ENCODE measurements around the gene EVA1A. TPM values are rescaled to one million over a fixed set of nuclear protein-coding genes. Genes with fewer than 3 reads are reported as not detected.

EVA1A gene
- total RNA-seq, 1 donor from 2014 or later, result not detected

GRCh38 chr2:75519843-75520242 lies 40.9 kb downstream of the EVA1A start:
- Mint-ChIP-seq H3K9me3 (ENCODE audit: unreplicated experiment) (peaks cover 2% of the 10 kb centered on the region), H3K4me1 (ENCODE audit: low read depth, unreplicated experiment) (no peaks in the 10 kb centered on the region), H3K4me3 (ENCODE audit: unreplicated experiment) (no peak overlapping the region), H3K27me3 (ENCODE audit: unreplicated experiment) (peaks cover 2% of the 10 kb centered on the region), H3K36me3 (ENCODE audit: unreplicated experiment) (no peaks in the 10 kb centered on the region), H3K27ac (ENCODE audit: unreplicated experiment) (no peak overlapping the region)
- TF ChIP-seq, protein P1, sequence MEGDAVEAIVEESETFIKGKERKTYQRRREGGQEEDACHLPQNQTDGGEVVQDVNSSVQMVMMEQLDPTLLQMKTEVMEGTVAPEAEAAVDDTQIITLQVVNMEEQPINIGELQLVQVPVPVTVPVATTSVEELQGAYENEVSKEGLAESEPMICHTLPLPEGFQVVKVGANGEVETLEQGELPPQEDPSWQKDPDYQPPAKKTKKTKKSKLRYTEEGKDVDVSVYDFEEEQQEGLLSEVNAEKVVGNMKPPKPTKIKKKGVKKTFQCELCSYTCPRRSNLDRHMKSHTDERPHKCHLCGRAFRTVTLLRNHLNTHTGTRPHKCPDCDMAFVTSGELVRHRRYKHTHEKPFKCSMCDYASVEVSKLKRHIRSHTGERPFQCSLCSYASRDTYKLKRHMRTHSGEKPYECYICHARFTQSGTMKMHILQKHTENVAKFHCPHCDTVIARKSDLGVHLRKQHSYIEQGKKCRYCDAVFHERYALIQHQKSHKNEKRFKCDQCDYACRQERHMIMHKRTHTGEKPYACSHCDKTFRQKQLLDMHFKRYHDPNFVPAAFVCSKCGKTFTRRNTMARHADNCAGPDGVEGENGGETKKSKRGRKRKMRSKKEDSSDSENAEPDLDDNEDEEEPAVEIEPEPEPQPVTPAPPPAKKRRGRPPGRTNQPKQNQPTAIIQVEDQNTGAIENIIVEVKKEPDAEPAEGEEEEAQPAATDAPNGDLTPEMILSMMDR (IDR thresholded peaks at IDR 0.05; ENCODE audit: partially characterized antibody, unreplicated experiment), result no peak
- no peak for DNase-seq

- Mint-ChIP-seq H3K4me1 (ENCODE audit: low read depth, unreplicated experiment) (no peaks in the 10 kb centered on the region), H3K27me3 (ENCODE audit: unreplicated experiment) (peaks cover 2% of the 10 kb centered on the region), H3K27ac (ENCODE audit: unreplicated experiment) (no peak overlapping the region), H3K36me3 (ENCODE audit: unreplicated experiment) (no peaks in the 10 kb centered on the region), H3K9me3 (ENCODE audit: unreplicated experiment) (peaks cover 2% of the 10 kb centered on the region), H3K4me3 (ENCODE audit: unreplicated experiment) (no peak overlapping the region)
- TF ChIP-seq, protein P1 (IDR thresholded peaks at IDR 0.05; ENCODE audit: partially characterized antibody, unreplicated experiment), result no peak
- DNase-seq, result no peak
Measured at GRCh38 chr2:75518638-75519465, 41.9 kb downstream of the EVA1A start.

- Mint-ChIP-seq H3K4me3 (ENCODE audit: unreplicated experiment) (no peak overlapping the region), H3K27me3 (ENCODE audit: unreplicated experiment) (no peaks in the 10 kb centered on the region), H3K9me3 (ENCODE audit: unreplicated experiment) (peaks cover 2% of the 10 kb centered on the region), H3K27ac (ENCODE audit: unreplicated experiment) (no peak overlapping the region), H3K4me1 (ENCODE audit: low read depth, unreplicated experiment) (no peaks in the 10 kb centered on the region), H3K36me3 (ENCODE audit: unreplicated experiment) (no peaks in the 10 kb centered on the region)
- no peak for DNase-seq
- TF ChIP-seq, protein P1 (IDR thresholded peaks at IDR 0.05; ENCODE audit: partially characterized antibody, unreplicated experiment), result no peak
Measured at GRCh38 chr2:75517547-75518230, 43.0 kb downstream of the EVA1A start.

DNA sequence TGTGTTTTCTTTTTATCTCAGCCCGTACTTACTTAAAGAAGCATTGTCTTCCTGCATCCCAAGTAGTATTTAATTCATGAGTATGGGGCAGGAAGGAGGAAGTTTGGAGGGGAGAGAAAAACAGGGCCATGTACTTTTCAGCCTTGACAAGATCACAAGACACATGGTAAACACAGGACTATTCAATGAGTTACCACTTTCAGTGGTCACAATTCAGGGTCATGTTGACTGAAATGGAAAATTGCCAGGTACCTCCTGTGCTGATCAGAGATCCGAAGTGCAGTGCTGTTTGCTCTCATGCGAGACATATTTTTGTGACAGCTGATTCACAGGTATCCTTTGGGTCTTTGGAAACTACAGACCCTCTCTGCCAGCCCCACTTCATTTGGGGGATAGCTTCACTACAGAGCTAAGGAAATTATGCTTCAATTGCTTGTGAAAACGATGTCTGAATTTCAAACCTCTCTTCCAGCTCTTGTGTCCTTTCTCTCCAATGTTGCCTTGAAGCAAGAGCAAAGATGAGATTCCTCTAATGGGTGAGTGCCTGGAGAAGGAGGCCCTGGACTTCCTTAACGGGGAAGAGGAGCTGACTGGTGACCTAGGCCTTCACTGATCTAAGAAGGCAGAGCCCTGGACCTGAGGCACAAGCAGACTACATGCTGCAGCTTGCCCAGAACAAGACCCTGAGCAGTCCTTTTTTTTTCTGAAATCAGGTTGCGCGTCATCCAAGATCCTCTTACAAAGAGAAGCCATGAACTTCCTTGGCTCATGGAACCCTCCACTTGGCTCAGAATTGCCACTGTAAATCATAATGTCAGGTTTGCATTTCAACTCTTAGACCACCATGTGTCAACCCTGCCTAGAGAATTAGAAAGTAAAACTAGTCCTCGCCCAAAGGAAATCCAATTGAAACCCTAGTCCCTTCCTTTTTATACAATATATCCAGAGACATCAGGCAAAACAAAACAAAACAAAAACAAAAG lies 44.1 kb downstream of the EVA1A start:
- Mint-ChIP-seq H3K9me3 (ENCODE audit: unreplicated experiment) (peaks cover 6% of the 10 kb centered on the region), H3K36me3 (ENCODE audit: unreplicated experiment) (peaks cover 6% of the 10 kb centered on the region), H3K4me3 (ENCODE audit: unreplicated experiment) (no peak overlapping the region), H3K27ac (ENCODE audit: unreplicated experiment) (no peak overlapping the region), H3K4me1 (ENCODE audit: low read depth, unreplicated experiment) (no peaks in the 10 kb centered on the region), H3K27me3 (ENCODE audit: unreplicated experiment) (no peaks in the 10 kb centered on the region)
- TF ChIP-seq, protein P1 (IDR thresholded peaks at IDR 0.05; ENCODE audit: partially characterized antibody, unreplicated experiment), result no peak
- no peak for DNase-seq
